ENCODE measurements around the gene AUTS2. TPM values are rescaled to one million over a fixed set of nuclear protein-coding genes. Genes with fewer than 3 reads are reported as not detected.

Gene AUTS2
- total and polyA plus RNA-seq, 2 experiments from 2014 or later = 32.0 to 91.0 TPM

DNA sequence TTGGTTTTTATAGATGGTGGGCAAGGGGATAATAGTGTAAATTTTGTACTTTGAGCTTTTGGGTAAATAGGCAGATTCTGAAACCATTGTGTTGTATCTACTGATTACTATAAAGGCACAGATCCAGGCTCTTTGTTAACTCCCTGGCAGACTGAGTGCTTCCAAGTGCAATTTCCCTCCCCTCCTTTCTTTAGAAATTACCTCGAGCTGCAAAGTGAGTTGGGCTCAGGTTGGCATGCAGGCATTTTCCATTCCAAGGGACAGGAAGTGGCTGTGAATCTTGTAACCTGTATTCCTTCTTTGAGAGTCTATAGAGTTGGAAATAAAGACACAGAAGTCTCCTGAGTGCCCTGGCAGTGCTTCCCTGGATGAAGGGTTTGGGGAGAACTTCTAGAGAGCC, 1039.5 kb downstream of the AUTS2 start:
- Histone ChIP-seq H3K4me2 (peak overlapping the region; percentile 1; the same call in 1 of the 2 replicates), H3K9me2 (ENCODE audit: insufficient read depth) (0 out of 2 replicates have a peak, but pooled peaks cover 5% of the 10 kb centered on the region), H3K27ac (ENCODE audit: low read depth) (peak overlapping the region; percentile 78), H3K36me3 (ENCODE audit: insufficient read depth) (no peaks in the 10 kb centered on the region), H3K79me2 (replicated peaks; ENCODE audit: insufficient read depth) (no peaks in the 10 kb centered on the region), H3K27me3 (ENCODE audit: insufficient read depth) (no peaks in the 10 kb centered on the region), H2AFZ (no peak overlapping the region), H4K20me1 (replicated peaks; ENCODE audit: insufficient read depth) (no peaks in the 10 kb centered on the region), H3K4me1 (ENCODE audit: insufficient read depth) (peaks cover 22% of the 10 kb centered on the region), H3K4me3 (no peak overlapping the region), H3F3A (replicated peaks; ENCODE audit: low read depth) (0 out of 2 replicates have a peak, but pooled peaks cover 5% of the 10 kb centered on the region)
- peak; percentile 72 for ATAC-seq
- H3K27me3 Mint-ChIP-seq (ENCODE audit: insufficient read depth, low read depth, poor library complexity) = peaks cover 4% of the 10 kb centered on the region
- peaks cover 34% of the 10 kb centered on the region for H3K4me1 Mint-ChIP-seq
- H3K27ac Mint-ChIP-seq = peak overlapping the region; percentile 66
- DNase-seq (ENCODE audit: low spot score) = peak; percentile 64
- H3K36me3 Mint-ChIP-seq (ENCODE audit: low read depth) = 0 out of 3 replicates have a peak, but pooled peaks cover 2% of the 10 kb centered on the region
- no peak overlapping the region; the same call in 2 of the 3 replicates for H3K4me3 Mint-ChIP-seq
- H3K9me3 Mint-ChIP-seq = no peaks in the 10 kb centered on the region; the same call in 2 of the 3 replicates
- no peak for TF ChIP-seq EZH2phosphoT487 (IDR thresholded peaks at IDR 0.05; ENCODE audit: unreplicated experiment)

DNA sequence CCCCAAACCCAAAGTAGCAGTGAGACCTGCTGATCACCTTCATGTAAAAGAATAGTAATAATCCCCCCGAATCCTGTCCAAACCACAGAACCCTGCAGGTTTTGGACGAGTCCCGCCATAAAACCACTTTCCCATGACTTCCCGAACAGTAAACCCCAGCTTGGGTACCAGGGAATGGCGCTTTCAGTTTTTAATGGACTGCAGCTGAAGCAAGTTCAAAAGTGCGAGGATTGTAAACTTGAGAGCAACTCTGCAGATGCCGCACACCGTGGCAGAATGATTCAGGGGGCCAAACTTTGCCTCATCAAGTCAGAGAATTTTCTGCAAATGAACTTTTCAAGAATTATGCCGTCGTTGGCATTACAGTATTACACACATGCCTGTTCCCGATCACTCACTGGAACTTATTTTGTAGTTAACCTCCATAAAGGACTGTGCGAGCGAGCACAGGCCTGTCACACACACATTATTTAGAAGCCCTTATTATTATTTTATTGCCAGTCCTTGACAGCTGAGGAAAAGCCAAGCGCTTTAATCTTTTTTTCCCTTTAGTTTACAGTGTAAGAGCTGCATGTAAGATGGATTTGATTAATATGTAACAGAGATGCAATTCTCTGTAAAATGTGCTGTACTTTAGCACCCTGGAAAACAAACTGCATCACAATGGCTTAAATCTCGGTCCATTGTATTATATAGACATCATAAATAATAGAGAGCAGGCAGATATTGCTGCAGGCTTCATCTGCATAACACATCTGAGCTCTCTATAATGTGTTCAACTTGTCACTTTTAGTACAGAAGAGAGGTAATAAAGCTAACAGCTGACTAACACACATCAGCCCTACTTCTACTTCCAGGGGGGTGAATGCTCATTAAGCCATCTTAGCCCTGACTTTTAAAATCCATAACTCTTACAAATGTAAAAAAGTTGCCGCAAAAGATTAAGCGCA, 1040.2 kb downstream of the AUTS2 start:
- Histone ChIP-seq H3K36me3 (ENCODE audit: insufficient read depth) (no peaks in the 10 kb centered on the region), H2AFZ (no peak overlapping the region), H3K9me2 (ENCODE audit: insufficient read depth) (0 out of 2 replicates have a peak, but pooled peaks cover 5% of the 10 kb centered on the region), H4K20me1 (replicated peaks; ENCODE audit: insufficient read depth) (no peaks in the 10 kb centered on the region), H3K79me2 (replicated peaks; ENCODE audit: insufficient read depth) (no peaks in the 10 kb centered on the region), H3K4me1 (ENCODE audit: insufficient read depth) (peaks cover 21% of the 10 kb centered on the region), H3K4me3 (no peak overlapping the region), H3K27me3 (ENCODE audit: insufficient read depth) (no peaks in the 10 kb centered on the region), H3K4me2 (peak overlapping the region; percentile 1; the same call in 1 of the 2 replicates), H3F3A (replicated peaks; ENCODE audit: low read depth) (0 out of 2 replicates have a peak, but pooled peaks cover 5% of the 10 kb centered on the region), H3K27ac (ENCODE audit: low read depth) (peak overlapping the region; percentile 78)
- Mint-ChIP-seq H3K4me3 (no peak overlapping the region), H3K4me1 (peaks cover 32% of the 10 kb centered on the region), H3K9me3 (no peaks in the 10 kb centered on the region; the same call in 2 of the 3 replicates), H3K36me3 (ENCODE audit: low read depth) (0 out of 3 replicates have a peak, but pooled peaks cover 2% of the 10 kb centered on the region), H3K27ac (peak overlapping the region; percentile 66), H3K27me3 (ENCODE audit: insufficient read depth, low read depth, poor library complexity) (peaks cover 4% of the 10 kb centered on the region)
- no peak for ATAC-seq
- DNase-seq (ENCODE audit: low spot score) = no peak
- TF ChIP-seq, protein P1, sequence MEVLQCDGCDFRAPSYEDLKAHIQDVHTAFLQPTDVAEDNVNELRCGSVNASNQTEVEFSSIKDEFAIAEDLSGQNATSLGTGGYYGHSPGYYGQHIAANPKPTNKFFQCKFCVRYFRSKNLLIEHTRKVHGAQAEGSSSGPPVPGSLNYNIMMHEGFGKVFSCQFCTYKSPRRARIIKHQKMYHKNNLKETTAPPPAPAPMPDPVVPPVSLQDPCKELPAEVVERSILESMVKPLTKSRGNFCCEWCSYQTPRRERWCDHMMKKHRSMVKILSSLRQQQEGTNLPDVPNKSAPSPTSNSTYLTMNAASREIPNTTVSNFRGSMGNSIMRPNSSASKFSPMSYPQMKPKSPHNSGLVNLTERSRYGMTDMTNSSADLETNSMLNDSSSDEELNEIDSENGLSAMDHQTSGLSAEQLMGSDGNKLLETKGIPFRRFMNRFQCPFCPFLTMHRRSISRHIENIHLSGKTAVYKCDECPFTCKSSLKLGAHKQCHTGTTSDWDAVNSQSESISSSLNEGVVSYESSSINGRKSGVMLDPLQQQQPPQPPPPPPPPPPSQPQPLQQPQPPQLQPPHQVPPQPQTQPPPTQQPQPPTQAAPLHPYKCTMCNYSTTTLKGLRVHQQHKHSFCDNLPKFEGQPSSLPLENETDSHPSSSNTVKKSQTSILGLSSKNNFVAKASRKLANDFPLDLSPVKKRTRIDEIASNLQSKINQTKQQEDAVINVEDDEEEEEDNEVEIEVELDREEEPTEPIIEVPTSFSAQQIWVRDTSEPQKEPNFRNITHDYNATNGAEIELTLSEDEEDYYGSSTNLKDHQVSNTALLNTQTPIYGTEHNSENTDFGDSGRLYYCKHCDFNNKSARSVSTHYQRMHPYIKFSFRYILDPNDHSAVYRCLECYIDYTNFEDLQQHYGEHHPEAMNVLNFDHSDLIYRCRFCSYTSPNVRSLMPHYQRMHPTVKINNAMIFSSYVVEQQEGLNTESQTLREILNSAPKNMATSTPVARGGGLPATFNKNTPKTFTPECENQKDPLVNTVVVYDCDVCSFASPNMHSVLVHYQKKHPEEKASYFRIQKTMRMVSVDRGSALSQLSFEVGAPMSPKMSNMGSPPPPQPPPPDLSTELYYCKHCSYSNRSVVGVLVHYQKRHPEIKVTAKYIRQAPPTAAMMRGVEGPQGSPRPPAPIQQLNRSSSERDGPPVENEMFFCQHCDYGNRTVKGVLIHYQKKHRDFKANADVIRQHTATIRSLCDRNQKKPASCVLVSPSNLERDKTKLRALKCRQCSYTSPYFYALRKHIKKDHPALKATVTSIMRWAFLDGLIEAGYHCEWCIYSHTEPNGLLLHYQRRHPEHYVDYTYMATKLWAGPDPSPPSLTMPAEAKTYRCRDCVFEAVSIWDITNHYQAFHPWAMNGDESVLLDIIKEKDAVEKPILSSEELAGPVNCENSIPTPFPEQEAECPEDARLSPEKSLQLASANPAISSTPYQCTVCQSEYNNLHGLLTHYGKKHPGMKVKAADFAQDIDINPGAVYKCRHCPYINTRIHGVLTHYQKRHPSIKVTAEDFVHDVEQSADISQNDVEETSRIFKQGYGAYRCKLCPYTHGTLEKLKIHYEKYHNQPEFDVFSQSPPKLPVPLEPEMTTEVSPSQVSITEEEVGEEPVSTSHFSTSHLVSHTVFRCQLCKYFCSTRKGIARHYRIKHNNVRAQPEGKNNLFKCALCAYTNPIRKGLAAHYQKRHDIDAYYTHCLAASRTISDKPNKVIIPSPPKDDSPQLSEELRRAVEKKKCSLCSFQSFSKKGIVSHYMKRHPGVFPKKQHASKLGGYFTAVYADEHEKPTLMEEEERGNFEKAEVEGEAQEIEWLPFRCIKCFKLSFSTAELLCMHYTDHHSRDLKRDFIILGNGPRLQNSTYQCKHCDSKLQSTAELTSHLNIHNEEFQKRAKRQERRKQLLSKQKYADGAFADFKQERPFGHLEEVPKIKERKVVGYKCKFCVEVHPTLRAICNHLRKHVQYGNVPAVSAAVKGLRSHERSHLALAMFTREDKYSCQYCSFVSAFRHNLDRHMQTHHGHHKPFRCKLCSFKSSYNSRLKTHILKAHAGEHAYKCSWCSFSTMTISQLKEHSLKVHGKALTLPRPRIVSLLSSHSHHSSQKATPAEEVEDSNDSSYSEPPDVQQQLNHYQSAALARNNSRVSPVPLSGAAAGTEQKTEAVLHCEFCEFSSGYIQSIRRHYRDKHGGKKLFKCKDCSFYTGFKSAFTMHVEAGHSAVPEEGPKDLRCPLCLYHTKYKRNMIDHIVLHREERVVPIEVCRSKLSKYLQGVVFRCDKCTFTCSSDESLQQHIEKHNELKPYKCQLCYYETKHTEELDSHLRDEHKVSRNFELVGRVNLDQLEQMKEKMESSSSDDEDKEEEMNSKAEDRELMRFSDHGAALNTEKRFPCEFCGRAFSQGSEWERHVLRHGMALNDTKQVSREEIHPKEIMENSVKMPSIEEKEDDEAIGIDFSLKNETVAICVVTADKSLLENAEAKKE (CRISPR knock-in tag; IDR thresholded peaks at IDR 0.05) = no peak
- TF ChIP-seq JUNB (IDR thresholded peaks at IDR 0.05; ENCODE audit: unreplicated experiment) (no peak), CREB1 (CRISPR knock-in tag; IDR thresholded peaks at IDR 0.05; ENCODE audit: low read depth) (no peak), POLR2AphosphoS5 (IDR thresholded peaks at IDR 0.05; ENCODE audit: low read depth) (no peak), EZH2phosphoT487 (IDR thresholded peaks at IDR 0.05; ENCODE audit: unreplicated experiment) (no peak), STAT1 (IDR thresholded peaks at IDR 0.05; ENCODE audit: unreplicated experiment) (no peak), EZH2 (IDR thresholded peaks at IDR 0.05; ENCODE audit: low read depth, unreplicated experiment) (no peak)
- TF ChIP-seq, protein P2, sequence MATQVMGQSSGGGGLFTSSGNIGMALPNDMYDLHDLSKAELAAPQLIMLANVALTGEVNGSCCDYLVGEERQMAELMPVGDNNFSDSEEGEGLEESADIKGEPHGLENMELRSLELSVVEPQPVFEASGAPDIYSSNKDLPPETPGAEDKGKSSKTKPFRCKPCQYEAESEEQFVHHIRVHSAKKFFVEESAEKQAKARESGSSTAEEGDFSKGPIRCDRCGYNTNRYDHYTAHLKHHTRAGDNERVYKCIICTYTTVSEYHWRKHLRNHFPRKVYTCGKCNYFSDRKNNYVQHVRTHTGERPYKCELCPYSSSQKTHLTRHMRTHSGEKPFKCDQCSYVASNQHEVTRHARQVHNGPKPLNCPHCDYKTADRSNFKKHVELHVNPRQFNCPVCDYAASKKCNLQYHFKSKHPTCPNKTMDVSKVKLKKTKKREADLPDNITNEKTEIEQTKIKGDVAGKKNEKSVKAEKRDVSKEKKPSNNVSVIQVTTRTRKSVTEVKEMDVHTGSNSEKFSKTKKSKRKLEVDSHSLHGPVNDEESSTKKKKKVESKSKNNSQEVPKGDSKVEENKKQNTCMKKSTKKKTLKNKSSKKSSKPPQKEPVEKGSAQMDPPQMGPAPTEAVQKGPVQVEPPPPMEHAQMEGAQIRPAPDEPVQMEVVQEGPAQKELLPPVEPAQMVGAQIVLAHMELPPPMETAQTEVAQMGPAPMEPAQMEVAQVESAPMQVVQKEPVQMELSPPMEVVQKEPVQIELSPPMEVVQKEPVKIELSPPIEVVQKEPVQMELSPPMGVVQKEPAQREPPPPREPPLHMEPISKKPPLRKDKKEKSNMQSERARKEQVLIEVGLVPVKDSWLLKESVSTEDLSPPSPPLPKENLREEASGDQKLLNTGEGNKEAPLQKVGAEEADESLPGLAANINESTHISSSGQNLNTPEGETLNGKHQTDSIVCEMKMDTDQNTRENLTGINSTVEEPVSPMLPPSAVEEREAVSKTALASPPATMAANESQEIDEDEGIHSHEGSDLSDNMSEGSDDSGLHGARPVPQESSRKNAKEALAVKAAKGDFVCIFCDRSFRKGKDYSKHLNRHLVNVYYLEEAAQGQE (IDR thresholded peaks at IDR 0.05; ENCODE audit: unreplicated experiment) = no peak

All from GM23338 (cell line).